ENCODE data around the gene ASCL5.

- no peak for TF ChIP-seq CTCF (conservative IDR thresholded peaks at IDR 0.05; ENCODE audit: low read length)
- no peak for TF ChIP-seq EZH2phosphoT487 (IDR thresholded peaks at IDR 0.05; ENCODE audit: borderline replicate concordance)
Measured at GRCh38 chr1:201064806-201065205, 62.2 kb downstream of the ASCL5 start.

All from Loucy (cell line).